Pons (tissue), 1 donor: ENCODE data around the gene DCTN4.

Source experiments
- DNase-seq: peaks from one replicate; pipeline ENCODE4 v3.0.0-alpha.2; 2016; ENCODE audit warnings: low spot score

Gene DCTN4

GRCh38 chr5:150740992-150741391, 17.8 kb downstream of the DCTN4 start:
- DNase-seq, result no peak

- no peak for DNase-seq
Observed at GRCh38 chr5:150738862-150739261, 20.0 kb downstream of the DCTN4 start.

DNA sequence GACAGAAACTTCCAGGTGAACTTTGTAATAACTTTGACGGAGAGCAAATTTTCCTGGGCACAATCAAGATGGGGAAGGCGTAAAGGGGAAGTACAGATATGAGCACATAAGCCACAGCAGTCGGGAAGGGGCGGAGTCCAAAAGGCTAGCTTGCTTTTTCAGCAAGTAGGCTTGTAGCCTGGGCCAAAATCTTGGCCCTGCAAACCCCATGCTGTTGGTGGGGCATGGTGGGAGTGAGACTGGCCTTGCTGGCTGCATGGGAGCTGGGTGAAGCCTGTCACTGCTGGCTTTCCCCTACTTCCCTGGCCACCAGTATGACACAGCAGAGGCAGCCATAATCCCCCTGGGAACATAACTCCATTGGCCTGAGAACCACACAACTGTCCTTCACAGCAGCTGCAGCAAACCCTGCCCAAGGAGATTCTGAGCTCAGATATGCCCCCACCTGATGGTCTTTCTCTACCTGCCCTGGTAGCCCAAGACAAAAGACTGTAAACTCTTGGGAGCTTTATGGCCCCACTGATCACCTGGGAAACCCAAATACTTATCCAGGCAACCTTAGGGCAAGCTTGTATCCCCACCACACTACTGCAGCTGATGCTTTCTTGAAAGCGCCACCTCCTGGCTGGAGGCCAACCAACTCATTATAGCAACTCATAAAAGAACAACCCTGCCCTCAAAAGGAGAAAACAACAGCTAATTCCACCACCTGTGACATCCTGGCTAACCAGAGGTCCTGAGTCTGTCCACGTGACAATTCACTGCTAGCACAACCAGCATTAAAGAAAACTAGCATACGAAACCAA, 24.0 kb downstream of the DCTN4 start:
- DNase-seq, result peak; percentile 66

DNA sequence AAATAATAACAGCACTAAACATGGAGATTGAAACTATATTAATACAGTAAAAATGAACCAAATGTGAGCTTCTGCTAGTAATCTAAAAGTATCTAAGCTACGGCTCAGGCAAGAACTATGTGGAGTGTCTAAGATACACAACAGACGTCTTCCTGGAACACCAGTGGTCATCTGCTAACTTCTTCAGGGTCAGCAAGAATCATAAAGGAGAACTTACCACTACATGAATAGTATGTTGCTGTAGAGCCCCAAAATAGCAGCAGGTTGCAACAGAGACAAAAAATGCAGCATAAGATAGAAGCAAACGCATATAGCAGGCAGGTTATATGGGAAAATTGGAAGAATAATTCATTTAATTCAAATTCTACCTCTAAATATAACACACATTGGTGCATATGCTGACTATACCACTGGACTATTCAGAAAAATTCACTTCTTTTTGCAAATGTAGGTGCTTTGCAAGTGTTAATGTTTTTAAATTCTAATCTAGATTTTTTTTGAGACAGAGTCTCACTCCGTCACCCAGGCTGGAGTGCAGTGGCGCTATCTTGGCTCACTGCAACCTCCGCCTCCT, 27.1 kb downstream of the DCTN4 start:
- DNase-seq, result peak; percentile 69

- DNase-seq, result no peak
Observed at GRCh38 chr5:150729859-150730258, 29.0 kb downstream of the DCTN4 start.

GRCh38 chr5:150723845-150724244, 35.0 kb downstream of the DCTN4 start:
- no peak for DNase-seq

DNA sequence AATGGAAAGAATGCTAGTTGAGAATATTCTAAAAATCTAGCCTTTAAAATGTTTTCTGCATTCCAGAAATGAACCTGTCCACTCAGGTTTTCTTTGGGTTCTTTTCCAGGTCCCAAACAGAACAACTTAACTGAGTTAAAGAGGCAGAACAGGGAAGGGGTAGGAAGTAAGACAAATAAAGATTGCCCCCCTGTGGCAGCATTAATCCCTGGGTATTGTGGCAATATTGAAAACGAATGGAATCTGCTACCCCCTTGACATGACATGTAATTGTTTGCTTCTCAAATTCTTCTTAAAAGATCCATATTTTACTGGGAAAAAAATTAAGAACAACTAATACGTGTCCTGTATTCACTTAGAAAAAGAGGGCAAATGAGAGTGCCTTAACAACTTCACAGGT, 48.7 kb downstream of the DCTN4 start:
- DNase-seq, result no peak

GRCh38 chr5:150706776-150707390, 51.9 kb downstream of the DCTN4 start:
- no peak for DNase-seq

GRCh38 chr5:150703762-150704161, 55.1 kb downstream of the DCTN4 start:
- DNase-seq, result no peak

DNA sequence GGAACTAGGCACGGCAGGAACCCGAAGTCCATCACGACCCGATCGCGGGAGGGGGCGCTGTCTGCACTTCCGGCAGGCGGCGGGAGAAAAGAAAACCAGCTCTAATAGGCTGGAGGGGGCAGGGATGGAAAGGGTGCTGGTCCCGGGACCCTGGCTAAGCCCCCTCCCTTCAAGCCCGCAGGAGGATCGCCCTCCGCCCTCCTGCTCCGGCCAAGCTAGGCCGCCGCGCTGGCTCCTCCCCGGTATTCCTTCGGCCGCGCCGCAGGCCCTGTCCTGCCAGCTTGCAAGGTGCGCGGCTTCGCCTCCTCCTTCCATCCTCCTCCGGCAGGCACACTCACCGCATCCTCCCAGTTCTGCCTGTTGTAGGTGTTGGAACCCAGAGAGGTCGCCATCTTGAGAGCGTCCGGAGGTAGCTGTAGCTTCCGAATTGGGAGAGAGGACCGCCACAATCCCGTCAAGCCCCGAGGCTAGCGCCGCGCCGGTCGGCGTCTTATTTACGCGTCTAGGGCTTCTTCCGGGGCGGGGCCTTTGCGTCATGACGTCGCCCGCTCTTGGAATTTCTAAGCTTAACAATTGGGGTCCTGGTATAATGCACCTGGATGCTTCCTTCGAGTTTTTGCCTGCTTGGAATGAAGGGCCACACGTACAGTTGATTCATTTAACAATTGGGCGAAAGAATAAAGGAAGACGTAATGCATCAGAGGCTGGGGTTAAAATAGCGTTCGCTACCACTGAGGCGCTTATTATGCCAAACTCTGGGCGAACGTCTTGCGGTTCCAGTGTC, 58.0 kb downstream of the DCTN4 start, which contains the start of gene RBM22:
RBM22 (minus strand) TSS at position 469 of the 784 bp plus-strand sequence; CDS start at position 392, 77 bp downstream.
- DNase-seq, result peak; percentile 92

DNA sequence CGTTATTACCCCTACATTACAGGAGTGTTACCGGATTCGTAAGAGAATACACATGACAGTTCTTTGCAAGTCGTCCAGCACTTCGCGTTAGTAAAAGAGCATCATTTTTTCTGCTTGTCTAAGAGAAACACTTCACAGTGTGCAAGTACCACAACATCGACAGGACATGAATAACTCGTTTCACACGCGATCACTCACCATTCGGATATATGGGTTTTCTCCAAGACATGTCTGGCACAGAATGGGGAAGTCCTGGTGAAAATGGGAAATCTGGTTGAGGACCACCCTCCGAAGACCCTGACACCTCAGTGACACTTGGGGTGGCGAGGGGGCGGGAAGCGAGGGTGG, 58.6 kb downstream of the DCTN4 start:
- peak; percentile 64 for DNase-seq

- DNase-seq, result no peak
Observed at GRCh38 chr5:150694612-150695011, 64.2 kb downstream of the DCTN4 start.

- no peak for DNase-seq
Observed at GRCh38 chr5:150692276-150692675, 66.5 kb downstream of the DCTN4 start.

DNA sequence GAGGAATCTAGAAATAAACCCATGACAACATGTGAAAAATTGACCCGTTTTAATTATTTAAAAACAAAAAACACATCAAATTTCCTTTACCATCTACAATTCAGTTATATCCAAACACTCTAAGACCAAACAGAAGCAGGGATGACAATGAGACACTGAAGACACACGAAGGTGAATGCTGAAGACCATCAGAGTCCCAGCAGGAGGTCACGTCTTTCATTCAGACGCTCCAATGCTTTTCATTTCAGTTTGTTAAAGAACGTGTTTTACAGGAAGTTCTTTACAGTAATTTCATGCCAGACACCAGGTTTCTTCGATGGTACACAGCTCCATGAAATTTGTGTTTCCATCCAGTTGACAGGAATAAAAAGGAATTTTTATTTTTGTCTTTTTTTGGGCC, 68.1 kb downstream of the DCTN4 start:
- no peak for DNase-seq

- no peak for DNase-seq
Observed at GRCh38 chr5:150689120-150689519, 69.7 kb downstream of the DCTN4 start.

- no peak for DNase-seq
Observed at GRCh38 chr5:150676578-150676977, 82.2 kb downstream of the DCTN4 start.

- DNase-seq, result no peak
Observed at GRCh38 chr5:150675069-150675468, 83.7 kb downstream of the DCTN4 start.

GRCh38 chr5:150674341-150674821, 84.4 kb downstream of the DCTN4 start:
- no peak for DNase-seq

DNA sequence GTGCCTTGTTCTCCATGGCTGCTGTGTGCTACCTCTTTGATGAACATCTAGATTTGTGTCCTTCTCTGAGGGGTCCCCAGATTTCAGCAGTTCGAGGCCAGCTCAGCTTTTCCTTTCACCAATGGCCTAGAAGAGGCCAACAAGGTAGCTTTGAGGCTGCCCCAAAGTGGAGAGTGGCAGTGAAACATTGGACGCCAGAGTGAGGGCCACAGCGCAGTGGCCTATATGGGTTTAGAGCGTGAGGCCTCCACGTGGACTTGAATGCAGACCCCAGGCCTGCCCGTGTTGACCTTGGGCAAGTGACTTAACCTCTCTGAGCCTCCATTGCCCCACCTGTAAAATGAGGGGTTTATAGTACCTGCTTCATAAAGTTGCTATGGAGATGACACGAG, 85.9 kb downstream of the DCTN4 start:
- DNase-seq, result no peak

GRCh38 chr5:150672237-150672883, 86.5 kb downstream of the DCTN4 start:
- DNase-seq, result no peak

DNA sequence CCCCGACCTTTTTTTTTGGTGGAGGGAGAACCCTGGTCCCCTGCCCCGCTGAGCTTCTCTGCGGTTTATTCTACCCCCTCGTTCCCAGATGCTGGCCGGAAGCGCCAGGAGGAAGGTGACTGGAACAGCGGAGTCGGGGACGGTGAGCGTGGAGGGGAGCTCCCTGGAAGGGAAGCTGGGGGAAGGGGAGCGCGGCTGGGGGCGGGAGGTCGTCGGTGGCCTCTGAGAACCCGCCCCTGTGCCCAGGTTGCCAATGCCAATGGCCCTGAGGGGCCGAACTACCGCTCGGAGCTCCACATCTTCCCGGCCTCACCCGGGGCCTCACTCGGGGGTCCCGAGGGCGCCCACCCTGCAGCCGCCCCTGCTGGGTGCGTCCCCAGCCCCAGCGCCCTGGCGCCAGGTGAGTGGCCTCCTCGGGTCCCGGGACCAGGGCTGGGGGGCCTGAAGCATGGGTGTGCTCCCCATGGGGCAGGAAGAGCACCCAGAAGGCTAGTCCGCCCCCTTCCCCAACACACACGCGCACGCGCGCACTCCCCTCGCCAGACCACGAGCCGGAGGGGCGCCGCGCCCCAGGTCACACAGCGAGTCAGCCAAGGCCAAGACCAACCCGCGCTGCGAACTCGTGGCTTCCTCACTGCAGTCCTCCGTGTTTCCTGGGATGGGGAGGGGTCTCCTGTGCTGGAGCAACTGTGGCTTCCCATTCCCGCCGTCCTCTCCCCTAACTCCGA, 87.1 kb downstream of the DCTN4 start:
- no peak for DNase-seq
